HepG2 (cell line): ENCODE measurements around the gene IPO8. TPM values are rescaled to one million over a fixed set of nuclear protein-coding genes. Genes with fewer than 3 reads are reported as not detected.

Experiments used
- AFF4 ChIP-seq: sonication (generic); formaldehyde crosslinking; IDR thresholded peaks from 2 replicates; pipeline ENCODE4 v1.4.0; 2020; ENCODE audit warnings: missing genetic modification reagents
- ARNT2 ChIP-seq: sonication (generic); formaldehyde crosslinking; IDR thresholded peaks from 2 replicates; pipeline ENCODE4 v1.8.0; 2022; ENCODE audit warnings: mild to moderate bottlenecking, low read depth, missing genetic modification reagents, moderate library complexity
- FOSL1 ChIP-seq: sonication (generic); formaldehyde crosslinking; IDR thresholded peaks from 2 replicates; pipeline ENCODE4 v1.9.0; 2021; ENCODE audit warnings: missing genetic modification reagents, borderline replicate concordance
- MBD4 ChIP-seq: IDR thresholded peaks from 2 replicates; pipeline ENCODE4 v1.6.1; 2012; ENCODE audit warnings: low read length, inconsistent platforms, borderline replicate concordance
- NCOA5 ChIP-seq: sonication (generic); formaldehyde crosslinking; IDR thresholded peaks from 2 replicates; pipeline ENCODE4 v1.4.0; 2020; ENCODE audit warnings: missing genetic modification reagents
- SIN3B ChIP-seq: fragments of 150-350 bp; IDR thresholded peaks from 2 replicates; pipeline ENCODE4 v1.6.1; 2014; ENCODE audit warnings: low read length
- SNRNP70 ChIP-seq: fragments of 200-400 bp; formaldehyde crosslinking; IDR thresholded peaks from 2 replicates; pipeline ENCODE4 v1.6.1; 2017; ENCODE audit warnings: mild to moderate bottlenecking, low read depth, low read length, moderate library complexity
- ZFP36L1 ChIP-seq: sonication (generic); formaldehyde crosslinking; IDR thresholded peaks from 2 replicates; pipeline ENCODE4 v1.8.0; 2022; ENCODE audit warnings: mild to moderate bottlenecking, missing genetic modification reagents, moderate library complexity
- ZNF577 ChIP-seq: sonication (generic); formaldehyde crosslinking; IDR thresholded peaks from 2 replicates; pipeline ENCODE4 v1.4.0; 2020; ENCODE audit warnings: mild to moderate bottlenecking, low read depth, missing genetic modification reagents, borderline replicate concordance
- ZNF790 ChIP-seq: sonication (generic); formaldehyde crosslinking; IDR thresholded peaks from 2 replicates; pipeline ENCODE4 v1.8.0; 2022; ENCODE audit warnings: missing genetic modification reagents, mild to moderate bottlenecking, borderline replicate concordance
- ZNF879 ChIP-seq: sonication (generic); formaldehyde crosslinking; IDR thresholded peaks from 2 replicates; pipeline ENCODE4 v1.8.1; 2023; ENCODE audit warnings: missing genetic modification reagents
- ZUFSP ChIP-seq: sonication (generic); formaldehyde crosslinking; IDR thresholded peaks from 2 replicates; pipeline ENCODE4 v1.9.0; 2021; ENCODE audit warnings: missing genetic modification reagents, mild to moderate bottlenecking, borderline replicate concordance
- polyA plus RNA-seq, 8 experiments: library from polyadenylated mRNA; depleted of rRNA in 3 of 8; stranded (reverse) in 7 of 8; unstranded in 1 of 8; fragments of >200 nt; fragmentation: Illumina TruSeq in 4 of 8; extraction: Trizol in 4 of 8; gene quantifications; 2 replicates each; pipeline versions ENCODE4 v1.2.1 to v1.2.3, GENCODE V29; 2011 to 2016; ENCODE audit warnings: low read depth in 4 of 8, missing spikeins in 1 of 8, mixed read lengths in 1 of 8; ENCODE audit not compliant: insufficient read depth in 1 of 8
- total RNA-seq, 5 experiments: library from RNA; depleted of rRNA; stranded (reverse); fragments of >200 nt; fragmentation: Illumina TruSeq; extraction: Trizol; gene quantifications; 2 replicates each; pipeline ENCODE4 v1.2.3, GENCODE V29; 2016; ENCODE audit warnings: low read depth in 1 of 5
- TF ChIP-seq, protein P1 (sequence below): sonication (generic); formaldehyde crosslinking; IDR thresholded peaks from 2 replicates; pipeline ENCODE4 v1.4.0; 2020; ENCODE audit warnings: mild to moderate bottlenecking, missing genetic modification reagents
- TF ChIP-seq, protein P2 (sequence below): sonication (generic); formaldehyde crosslinking; conservative IDR thresholded peaks from 2 replicates; pipeline ENCODE4 v1.4.0; 2020; ENCODE audit warnings: mild to moderate bottlenecking, missing genetic modification reagents, moderate library complexity
- TF ChIP-seq, protein P3 (sequence below): sonication (generic); formaldehyde crosslinking; IDR thresholded peaks from 2 replicates; pipeline ENCODE4 v1.5.1; 2020; ENCODE audit warnings: missing genetic modification reagents, mild to moderate bottlenecking, borderline replicate concordance

Gene IPO8
- total and polyA plus RNA-seq, 2 of the 13 experiments (the other 11 are each of a cell fraction or from before 2014, with no cell fraction given) = 6.3 to 21.8 TPM

DNA sequence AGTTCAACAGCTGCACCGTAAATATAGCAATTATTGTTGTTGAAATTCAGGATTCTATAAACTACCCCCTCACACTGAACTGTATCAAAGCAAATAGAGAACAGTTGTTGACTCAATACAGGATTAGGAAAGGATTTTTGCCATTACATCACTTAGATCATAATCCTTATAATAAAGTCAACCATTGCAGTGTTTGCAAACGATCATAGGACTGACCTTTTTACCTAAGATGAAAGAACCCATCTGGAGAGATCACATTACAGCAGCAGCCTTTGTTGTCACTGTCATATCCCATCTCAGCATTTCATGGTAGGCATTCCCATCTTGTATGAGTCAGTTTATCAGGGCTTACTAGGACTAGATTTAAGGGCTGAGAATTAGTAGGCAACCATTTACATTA lies 96.1 kb downstream of the IPO8 start (continued):
- TF ChIP-seq ZNF879 (CRISPR knock-in tag) (no peak), SIN3B (no peak), ZUFSP (no peak), FOSL1 (CRISPR knock-in tag) (no peak; the same call in 1 of the 2 replicates), ZNF577 (CRISPR knock-in tag) (no peak), ARNT2 (CRISPR knock-in tag) (no peak), NCOA5 (CRISPR knock-in tag) (no peak), ZFP36L1 (CRISPR knock-in tag) (no peak), SNRNP70 (no peak), AFF4 (CRISPR knock-in tag) (no peak), ZNF790 (CRISPR knock-in tag) (no peak), MBD4 (no peak; the same call in 1 of the 2 replicates)
- TF ChIP-seq, protein P1, sequence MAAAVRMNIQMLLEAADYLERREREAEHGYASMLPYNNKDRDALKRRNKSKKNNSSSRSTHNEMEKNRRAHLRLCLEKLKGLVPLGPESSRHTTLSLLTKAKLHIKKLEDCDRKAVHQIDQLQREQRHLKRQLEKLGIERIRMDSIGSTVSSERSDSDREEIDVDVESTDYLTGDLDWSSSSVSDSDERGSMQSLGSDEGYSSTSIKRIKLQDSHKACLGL (CRISPR knock-in tag) = no peak
- TF ChIP-seq, protein P2, sequence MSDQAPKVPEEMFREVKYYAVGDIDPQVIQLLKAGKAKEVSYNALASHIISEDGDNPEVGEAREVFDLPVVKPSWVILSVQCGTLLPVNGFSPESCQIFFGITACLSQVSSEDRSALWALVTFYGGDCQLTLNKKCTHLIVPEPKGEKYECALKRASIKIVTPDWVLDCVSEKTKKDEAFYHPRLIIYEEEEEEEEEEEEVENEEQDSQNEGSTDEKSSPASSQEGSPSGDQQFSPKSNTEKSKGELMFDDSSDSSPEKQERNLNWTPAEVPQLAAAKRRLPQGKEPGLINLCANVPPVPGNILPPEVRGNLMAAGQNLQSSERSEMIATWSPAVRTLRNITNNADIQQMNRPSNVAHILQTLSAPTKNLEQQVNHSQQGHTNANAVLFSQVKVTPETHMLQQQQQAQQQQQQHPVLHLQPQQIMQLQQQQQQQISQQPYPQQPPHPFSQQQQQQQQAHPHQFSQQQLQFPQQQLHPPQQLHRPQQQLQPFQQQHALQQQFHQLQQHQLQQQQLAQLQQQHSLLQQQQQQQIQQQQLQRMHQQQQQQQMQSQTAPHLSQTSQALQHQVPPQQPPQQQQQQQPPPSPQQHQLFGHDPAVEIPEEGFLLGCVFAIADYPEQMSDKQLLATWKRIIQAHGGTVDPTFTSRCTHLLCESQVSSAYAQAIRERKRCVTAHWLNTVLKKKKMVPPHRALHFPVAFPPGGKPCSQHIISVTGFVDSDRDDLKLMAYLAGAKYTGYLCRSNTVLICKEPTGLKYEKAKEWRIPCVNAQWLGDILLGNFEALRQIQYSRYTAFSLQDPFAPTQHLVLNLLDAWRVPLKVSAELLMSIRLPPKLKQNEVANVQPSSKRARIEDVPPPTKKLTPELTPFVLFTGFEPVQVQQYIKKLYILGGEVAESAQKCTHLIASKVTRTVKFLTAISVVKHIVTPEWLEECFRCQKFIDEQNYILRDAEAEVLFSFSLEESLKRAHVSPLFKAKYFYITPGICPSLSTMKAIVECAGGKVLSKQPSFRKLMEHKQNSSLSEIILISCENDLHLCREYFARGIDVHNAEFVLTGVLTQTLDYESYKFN (CRISPR knock-in tag) = peak; percentile 88
- TF ChIP-seq, protein P3, sequence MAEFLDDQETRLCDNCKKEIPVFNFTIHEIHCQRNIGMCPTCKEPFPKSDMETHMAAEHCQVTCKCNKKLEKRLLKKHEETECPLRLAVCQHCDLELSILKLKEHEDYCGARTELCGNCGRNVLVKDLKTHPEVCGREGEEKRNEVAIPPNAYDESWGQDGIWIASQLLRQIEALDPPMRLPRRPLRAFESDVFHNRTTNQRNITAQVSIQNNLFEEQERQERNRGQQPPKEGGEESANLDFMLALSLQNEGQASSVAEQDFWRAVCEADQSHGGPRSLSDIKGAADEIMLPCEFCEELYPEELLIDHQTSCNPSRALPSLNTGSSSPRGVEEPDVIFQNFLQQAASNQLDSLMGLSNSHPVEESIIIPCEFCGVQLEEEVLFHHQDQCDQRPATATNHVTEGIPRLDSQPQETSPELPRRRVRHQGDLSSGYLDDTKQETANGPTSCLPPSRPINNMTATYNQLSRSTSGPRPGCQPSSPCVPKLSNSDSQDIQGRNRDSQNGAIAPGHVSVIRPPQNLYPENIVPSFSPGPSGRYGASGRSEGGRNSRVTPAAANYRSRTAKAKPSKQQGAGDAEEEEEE (CRISPR knock-in tag) = no peak
